ENCODE results near the gene TSPAN11.
"Not testable (repeated sequence)": the region's sequence is repeated elsewhere in the genome, so short reads cannot be mapped to it uniquely, and the experiment has no call there.

Gene TSPAN11

DNA sequence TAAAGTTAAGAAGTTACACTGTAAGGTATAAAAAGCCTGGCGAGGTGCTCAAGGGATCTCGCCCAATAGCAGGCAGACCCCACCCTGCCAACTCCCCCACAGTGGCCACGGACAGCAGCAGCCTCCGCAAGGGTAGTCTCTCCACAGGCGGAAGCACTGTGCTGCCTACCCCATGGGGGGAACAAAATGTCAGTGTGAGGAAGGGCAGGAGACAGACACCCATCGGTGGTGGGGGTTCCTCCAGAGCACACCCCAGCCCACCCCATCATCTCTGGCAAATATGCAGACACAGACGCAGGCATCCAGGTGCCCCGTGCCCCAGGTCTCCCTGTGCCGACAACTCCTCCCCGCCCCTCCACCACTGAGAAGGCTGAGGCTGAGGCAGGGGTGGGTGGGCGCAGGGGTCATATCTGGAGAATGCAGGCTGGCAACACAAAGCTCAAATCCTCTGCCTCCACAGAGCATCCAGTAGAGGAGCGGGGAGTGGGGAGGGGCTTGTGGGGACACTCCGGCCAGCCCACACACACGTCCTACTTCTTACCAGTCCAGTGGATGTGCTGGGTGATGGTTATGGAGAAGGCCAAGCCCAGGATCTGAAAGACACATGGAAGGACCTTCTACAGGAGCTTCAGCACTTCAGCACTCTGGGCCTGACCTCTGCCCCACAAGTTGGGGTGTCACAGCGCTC lies 78.9 kb downstream of the TSPAN11 start:
- no peak for DNase-seq

GRCh38 chr12:31005944-31006361 lies 79.4 kb downstream of the TSPAN11 start:
- no peak for DNase-seq

- DNase-seq = no peak
These were observed 80.0 kb downstream of the TSPAN11 start for GRCh38 chr12:31006416-31007152.

- no peak for DNase-seq
These were observed 80.6 kb downstream of the TSPAN11 start for GRCh38 chr12:31007153-31007495.

- DNase-seq = no peak
These were observed 81.2 kb downstream of the TSPAN11 start for GRCh38 chr12:31007636-31008175.

DNA sequence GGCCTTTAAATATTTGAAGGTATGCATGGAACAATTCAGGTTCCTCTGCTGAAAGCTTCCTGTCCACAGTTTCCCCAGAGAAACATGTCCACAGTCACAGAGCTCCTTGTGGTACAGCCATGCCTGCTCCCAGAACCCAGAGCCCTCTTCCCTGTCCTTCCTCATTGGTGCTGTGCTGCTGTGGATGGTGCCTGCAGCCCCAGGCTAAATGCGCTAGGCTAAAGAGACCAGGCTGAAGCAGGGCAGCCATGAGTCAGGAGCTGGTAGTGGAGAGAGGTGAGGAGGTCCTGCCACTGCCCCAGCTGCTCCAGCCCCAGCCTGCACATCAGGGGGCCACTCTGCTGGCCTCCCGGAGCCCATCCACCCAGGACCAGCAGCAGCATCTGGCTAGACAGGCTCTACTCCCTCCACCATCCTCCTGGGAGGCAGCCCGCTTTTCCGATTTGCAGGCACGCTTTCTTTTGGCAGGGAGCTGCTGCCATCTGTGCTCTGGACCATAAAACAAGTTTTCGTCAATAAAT lies 81.8 kb downstream of the TSPAN11 start:
- no peak for DNase-seq

GRCh38 chr12:31008961-31009840 lies 82.7 kb downstream of the TSPAN11 start:
- DNase-seq = no peak

DNA sequence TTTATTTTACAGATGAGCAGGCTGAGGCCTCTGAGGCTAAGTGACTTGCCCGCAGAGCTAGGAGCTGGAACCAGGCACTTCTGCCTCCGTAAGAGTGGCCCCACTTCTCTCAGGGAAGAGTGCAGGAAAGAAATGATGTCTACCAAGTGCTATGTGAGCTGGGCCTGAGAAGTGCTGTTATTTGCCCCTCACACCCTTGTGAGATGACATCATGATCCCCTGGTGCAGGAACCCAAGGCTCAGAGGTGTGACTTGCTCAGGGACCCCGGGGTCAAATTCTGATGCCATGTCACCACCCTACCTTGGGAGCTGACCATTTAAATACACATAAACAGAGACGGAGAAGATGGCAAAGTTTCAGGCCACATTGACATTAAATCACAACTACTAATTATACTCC lies 83.4 kb downstream of the TSPAN11 start:
- no peak for DNase-seq

GRCh38 chr12:31011336-31011735 lies 84.8 kb downstream of the TSPAN11 start:
- DNase-seq = no peak

DNA sequence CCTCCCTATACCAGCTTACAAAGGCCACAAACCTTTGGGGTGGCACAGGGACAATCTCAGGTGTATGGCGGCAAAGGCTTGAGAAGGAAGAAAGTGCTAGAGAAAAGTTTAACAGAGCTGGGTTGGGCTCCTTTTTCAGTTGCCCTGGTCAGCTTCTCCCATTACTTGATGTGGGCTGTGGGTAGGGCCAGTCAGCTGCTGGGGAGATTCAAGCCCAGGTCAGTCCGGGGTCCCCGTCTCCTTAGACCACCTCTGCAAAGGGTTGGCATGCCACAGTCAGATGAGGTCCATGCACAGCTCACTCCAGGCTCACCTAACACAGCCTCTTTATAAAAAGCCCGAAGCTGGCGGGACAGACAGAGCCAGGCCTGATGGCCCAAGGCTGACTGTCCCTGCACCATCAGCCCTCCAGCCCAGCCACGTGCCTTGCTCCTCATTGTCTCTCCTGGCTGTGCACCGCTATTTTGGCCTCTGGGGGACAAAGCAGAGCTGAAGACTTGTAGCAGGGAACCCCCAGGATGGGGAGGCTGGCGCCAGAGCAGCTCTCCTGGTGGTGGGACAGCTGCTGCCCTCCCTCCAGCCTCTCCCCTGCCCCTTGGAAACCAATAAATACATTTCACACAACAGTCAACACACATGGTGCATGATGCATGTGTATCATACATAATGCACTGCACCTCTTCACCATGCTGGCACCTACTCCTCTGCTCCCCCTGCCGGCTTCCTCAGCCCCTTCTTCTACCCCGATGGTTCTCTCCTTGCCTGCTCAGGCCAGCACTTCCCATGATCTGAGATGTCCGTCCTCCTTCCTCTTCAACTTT lies 85.4 kb downstream of the TSPAN11 start:
- DNase-seq = no peak

DNA sequence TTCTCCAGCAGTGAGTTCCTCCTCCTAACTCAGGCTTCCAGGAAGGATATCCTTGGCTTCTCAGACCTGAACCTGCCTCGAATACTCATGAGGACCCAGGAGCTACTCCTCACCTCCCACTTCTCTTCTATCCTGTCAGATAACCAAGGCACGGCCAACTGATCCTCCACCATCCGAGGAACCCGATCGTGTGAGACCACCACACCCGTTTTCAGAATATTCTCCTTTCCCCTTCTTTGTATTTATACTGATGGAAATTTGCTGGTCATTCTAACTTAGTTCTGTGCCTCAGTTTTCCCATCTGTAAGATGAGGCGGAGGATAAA lies 86.0 kb downstream of the TSPAN11 start:
- DNase-seq = not testable (repeated sequence)

- no peak for DNase-seq
These were observed 88.7 kb downstream of the TSPAN11 start for GRCh38 chr12:31015215-31015614.

DNA sequence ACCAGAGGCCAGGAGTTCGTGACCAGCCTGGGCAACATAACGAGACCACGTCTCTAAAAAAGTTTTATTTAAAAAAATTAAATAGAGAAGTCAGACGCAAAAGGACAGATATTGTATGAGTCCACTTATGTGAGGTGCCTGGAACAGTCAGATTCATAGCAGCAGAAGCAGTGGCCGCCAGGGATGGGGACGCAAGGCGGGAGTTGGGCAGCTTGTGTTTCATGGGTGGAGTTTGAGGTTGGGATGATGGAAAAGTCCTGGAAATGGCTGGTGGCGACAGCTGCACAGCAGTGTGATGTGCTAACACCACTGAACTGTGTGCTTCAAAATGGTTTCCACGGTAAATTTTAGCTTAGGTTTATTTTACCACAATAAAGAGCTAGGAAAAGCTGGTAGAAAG lies 89.5 kb downstream of the TSPAN11 start:
- DNase-seq = no peak

GRCh38 chr12:31017535-31017934 lies 91.0 kb downstream of the TSPAN11 start:
- no peak for DNase-seq

- no peak for DNase-seq
These were observed 91.7 kb downstream of the TSPAN11 start for GRCh38 chr12:31018106-31018789.

DNA sequence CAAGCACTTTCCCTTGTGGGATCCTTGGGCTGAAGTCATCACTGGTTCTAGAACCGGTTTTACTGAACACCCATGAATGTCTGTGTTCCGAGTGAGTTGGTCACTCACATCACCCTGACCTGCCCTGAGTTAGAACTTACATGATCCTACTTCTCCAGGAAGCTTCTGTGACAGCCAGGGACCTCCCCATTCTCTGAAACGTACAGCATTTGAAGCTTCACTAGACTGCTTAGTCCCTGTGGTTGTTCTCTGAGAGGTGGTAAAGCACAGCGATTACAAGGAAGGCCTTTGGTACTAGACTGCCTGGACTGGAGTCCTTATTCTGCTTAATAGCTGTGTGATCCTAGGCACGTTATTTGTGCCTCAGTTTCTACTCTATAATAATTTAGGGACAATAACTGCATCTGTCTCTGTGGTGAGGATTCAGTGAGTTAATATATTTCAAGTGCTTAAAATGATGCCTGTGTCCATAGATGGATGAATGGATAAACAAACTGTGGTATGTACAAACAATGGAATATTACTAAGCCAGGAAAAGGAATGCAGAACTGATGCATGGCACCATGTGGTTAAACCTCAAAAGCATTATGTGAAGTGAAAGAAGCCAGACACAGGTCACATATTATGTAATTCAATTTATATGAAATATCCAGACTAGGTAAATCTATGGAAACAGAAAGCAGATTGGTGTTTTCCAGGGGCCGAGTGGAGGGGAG lies 92.4 kb downstream of the TSPAN11 start:
- DNase-seq = no peak

GRCh38 chr12:31019561-31019960 lies 93.0 kb downstream of the TSPAN11 start:
- no peak for DNase-seq

- no peak for DNase-seq
These were observed 93.4 kb downstream of the TSPAN11 start for GRCh38 chr12:31019976-31020375.

DNA sequence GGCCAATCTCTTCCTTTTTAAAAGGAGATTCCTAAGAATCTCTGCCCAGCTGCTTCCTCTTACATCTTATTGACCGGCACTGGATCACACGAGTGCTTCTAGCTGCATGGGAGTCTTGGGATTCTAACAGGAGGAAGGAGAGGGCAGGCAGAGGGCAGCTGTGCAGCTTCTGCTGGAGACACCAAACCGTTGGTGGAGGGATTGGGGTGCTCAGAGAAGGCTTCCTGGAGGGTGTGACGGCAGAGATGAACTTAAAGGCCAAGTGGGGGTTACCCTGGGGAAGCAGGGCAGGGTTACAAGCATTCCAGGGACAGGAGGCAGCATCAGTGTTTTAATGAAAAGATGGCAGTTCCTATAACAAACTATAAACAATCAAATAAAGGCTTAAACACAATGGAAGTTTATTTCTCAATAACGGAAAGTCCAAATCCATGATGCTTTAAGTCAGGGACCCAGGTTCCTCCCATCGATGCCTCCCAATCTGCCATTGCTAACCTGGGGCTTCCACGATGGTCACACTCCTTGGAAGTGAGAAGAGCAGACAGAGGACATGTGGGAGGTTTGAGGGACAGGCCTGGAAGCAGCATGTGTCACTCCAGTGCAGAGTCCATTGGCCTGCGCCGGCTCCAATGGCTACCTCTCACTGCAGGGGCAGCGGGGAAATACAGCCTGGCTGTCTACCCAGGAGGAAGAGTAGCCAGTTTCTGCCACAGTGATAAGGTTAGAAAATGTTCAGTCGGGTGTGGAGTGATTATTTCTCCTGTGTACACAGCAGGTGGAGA lies 94.0 kb downstream of the TSPAN11 start:
- DNase-seq = no peak

GRCh38 chr12:31021181-31021580 lies 94.6 kb downstream of the TSPAN11 start:
- no peak for DNase-seq
